Measurements from ENCODE around the gene TMEM161B. TPM values are rescaled to one million over a fixed set of nuclear protein-coding genes. Genes with fewer than 3 reads are reported as not detected.

TMEM161B gene
- total and polyA plus RNA-seq, 2 donors from 2014 or later, result 8.9 to 21.1 TPM

DNA sequence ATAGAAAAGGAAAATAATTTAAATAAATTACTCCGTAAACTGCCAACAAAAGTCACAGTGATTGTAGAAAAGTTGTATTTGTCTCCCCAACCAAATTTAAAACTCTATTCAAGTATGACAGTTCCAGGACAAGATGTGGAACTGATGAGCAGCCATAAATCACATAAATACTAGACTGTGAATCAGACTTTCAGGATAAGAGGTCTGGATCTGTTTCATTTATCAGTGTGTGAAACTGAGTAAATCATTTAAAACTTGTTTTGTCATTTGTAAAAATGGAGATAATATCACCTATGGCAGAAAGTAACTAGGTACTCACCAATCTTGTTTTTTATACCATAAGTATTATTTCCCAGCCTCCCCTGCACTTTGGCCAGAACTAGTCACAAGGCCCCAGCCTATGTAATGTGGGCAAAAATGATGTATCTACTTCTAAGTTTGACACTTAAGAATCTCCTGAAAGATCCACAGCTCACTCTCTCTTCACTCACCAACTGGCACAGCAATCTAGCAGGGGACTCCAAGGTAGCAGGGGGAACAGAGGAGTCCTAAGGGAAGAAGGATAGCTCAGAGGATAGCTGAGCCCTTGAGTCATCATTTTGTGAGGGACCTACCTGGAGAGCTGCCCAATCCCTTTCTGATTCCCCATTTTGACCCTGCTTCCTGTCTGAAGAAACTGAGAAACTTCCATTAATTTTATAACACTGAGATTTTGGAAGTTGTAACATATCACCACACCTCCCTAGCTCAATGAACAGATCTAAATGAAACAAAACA, 31.6 kb downstream of the TMEM161B start:
- H3K9ac ChIP-seq (ENCODE audit: low read length in 3 of 3), result no peak overlapping the region
- H3K27me3 ChIP-seq (ENCODE audit: control insufficient read depth, insufficient read depth, low read length), result no peaks in the 10 kb centered on the region
- peaks cover 2 to 5% (median 2%) of the 10 kb centered on the region in 3 donors for H3K36me3 ChIP-seq (ENCODE audit: control insufficient read depth in 2 of 3, insufficient read depth in 3 of 3, low read length in 3 of 3)
- intact Hi-C loops (cut with DNase I), result no loop called here
- H3K27ac ChIP-seq (ENCODE audit: low read depth in 2 of 2, low read length in 2 of 2), result no peak overlapping the region
- H3K9me3 ChIP-seq (ENCODE audit: control insufficient read depth in 2 of 3, insufficient read depth in 1 of 3, low read length in 3 of 3), result no peaks in the 10 kb centered on the region
- no peak for TF ChIP-seq CTCF (IDR thresholded peaks at IDR 0.05; ENCODE audit: borderline replicate concordance, extremely low read depth, insufficient read depth)
- H3K4me3 ChIP-seq (ENCODE audit: low read length in 3 of 3), result no peak overlapping the region
- no peaks in the 10 kb centered on the region for H3K4me1 ChIP-seq (ENCODE audit: control insufficient read depth in 2 of 3, insufficient read depth in 2 of 3, low read depth in 1 of 3, low read length in 3 of 3)
- no peak for DNase-seq
- no peak for FAIRE-seq

GRCh38 chr5:88235828-88236227, 32.8 kb downstream of the TMEM161B start:
- Histone ChIP-seq H3K27ac (ENCODE audit: low read depth in 2 of 2, low read length in 2 of 2) (no peak overlapping the region), H3K36me3 (ENCODE audit: control insufficient read depth in 2 of 3, insufficient read depth in 3 of 3, low read length in 3 of 3) (peaks cover 2 to 5% (median 3%) of the 10 kb centered on the region in 3 donors), H3K9ac (ENCODE audit: low read length in 3 of 3) (no peak overlapping the region), H3K4me3 (ENCODE audit: low read length in 3 of 3) (no peak overlapping the region), H3K27me3 (ENCODE audit: control insufficient read depth, insufficient read depth, low read length) (no peaks in the 10 kb centered on the region), H3K4me1 (ENCODE audit: control insufficient read depth in 2 of 3, insufficient read depth in 2 of 3, low read depth in 1 of 3, low read length in 3 of 3) (no peaks in the 10 kb centered on the region), H3K9me3 (ENCODE audit: control insufficient read depth in 2 of 3, insufficient read depth in 1 of 3, low read length in 3 of 3) (no peaks in the 10 kb centered on the region)
- no peak for TF ChIP-seq CTCF (IDR thresholded peaks at IDR 0.05; ENCODE audit: borderline replicate concordance, extremely low read depth, insufficient read depth)
- DNase-seq, result no peak
- FAIRE-seq, result no peak
- intact Hi-C loops (cut with DNase I), result no loop called here

GRCh38 chr5:88235346-88235745, 33.3 kb downstream of the TMEM161B start:
- FAIRE-seq, result no peak
- no peak for TF ChIP-seq CTCF (IDR thresholded peaks at IDR 0.05; ENCODE audit: borderline replicate concordance, extremely low read depth, insufficient read depth)
- Histone ChIP-seq H3K4me3 (ENCODE audit: low read length in 3 of 3) (no peak overlapping the region), H3K9me3 (ENCODE audit: control insufficient read depth in 2 of 3, insufficient read depth in 1 of 3, low read length in 3 of 3) (no peaks in the 10 kb centered on the region), H3K9ac (ENCODE audit: low read length in 3 of 3) (no peak overlapping the region), H3K4me1 (ENCODE audit: control insufficient read depth in 2 of 3, insufficient read depth in 2 of 3, low read depth in 1 of 3, low read length in 3 of 3) (no peaks in the 10 kb centered on the region), H3K36me3 (ENCODE audit: control insufficient read depth in 2 of 3, insufficient read depth in 3 of 3, low read length in 3 of 3) (peaks cover 2 to 5% (median 3%) of the 10 kb centered on the region in 3 donors), H3K27ac (ENCODE audit: low read depth in 2 of 2, low read length in 2 of 2) (no peak overlapping the region), H3K27me3 (ENCODE audit: control insufficient read depth, insufficient read depth, low read length) (no peaks in the 10 kb centered on the region)
- intact Hi-C loops (cut with DNase I), result no loop called here
- DNase-seq, result no peak
